ENCODE data around the gene CBX7. TPM values are rescaled to one million over a fixed set of nuclear protein-coding genes. Genes with fewer than 3 reads are reported as not detected.

CBX7 gene
- total and polyA plus RNA-seq, 7 donors: 12.2 to 52.9 (median 38.8) TPM

GRCh38 chr22:39176143-39176713 lies 23.7 kb upstream of the CBX7 start:
- intact Hi-C loops (cut with DNase I): no loop called here
- Histone ChIP-seq H3K36me3 (ENCODE audit: insufficient read depth in 1 of 2, low read depth in 1 of 2) (no peaks in the 10 kb centered on the region), H3K27me3 (ENCODE audit: insufficient read depth in 3 of 3, low read length in 2 of 3) (no peaks in the 10 kb centered on the region), H3K4me1 (peaks cover 45% of the 10 kb centered on the region), H3K27ac (peak overlapping the region; percentile 56), H3K9me3 (no peaks in the 10 kb centered on the region), H3K4me3 (no peak overlapping the region)
- TF ChIP-seq CTCF (IDR thresholded peaks at IDR 0.05): no peak
- peak; percentile 33 to 67 (median 62) for ATAC-seq
- 12 to 21% (median 16%) methylated on average over 19 to 23 of the region's 23 CpGs for WGBS, 3 donors
- peak; percentile 74 to 83 for DNase-seq

GRCh38 chr22:39175353-39176142 lies 23.1 kb upstream of the CBX7 start:
- Histone ChIP-seq H3K4me3 (no peak overlapping the region), H3K27ac (peak overlapping the region; percentile 24), H3K36me3 (ENCODE audit: insufficient read depth in 1 of 2, low read depth in 1 of 2) (no peaks in the 10 kb centered on the region), H3K27me3 (ENCODE audit: insufficient read depth in 3 of 3, low read length in 2 of 3) (no peaks in the 10 kb centered on the region), H3K4me1 (peaks cover 50% of the 10 kb centered on the region), H3K9me3 (no peaks in the 10 kb centered on the region)
- DNase-seq (no peak), ATAC-seq (no peak)
- WGBS, 3 donors: 54 to 69% (median 61%) methylated on average over 15 to 18 of the region's 18 CpGs
- intact Hi-C loops (cut with DNase I): no loop called here
- TF ChIP-seq CTCF (IDR thresholded peaks at IDR 0.05): no peak

GRCh38 chr22:39174498-39175352 lies 22.2 kb upstream of the CBX7 start:
- 22 to 24% (median 22%) methylated on average over 20 to 22 of the region's 22 CpGs for WGBS, 3 donors
- peak overlapping the region; percentile 24 for H3K27ac ChIP-seq
- no peak for TF ChIP-seq CTCF (IDR thresholded peaks at IDR 0.05)
- H3K4me1 ChIP-seq: peaks cover 50% of the 10 kb centered on the region
- no peaks in the 10 kb centered on the region for H3K36me3 ChIP-seq (ENCODE audit: insufficient read depth in 1 of 2, low read depth in 1 of 2)
- H3K27me3 ChIP-seq (ENCODE audit: insufficient read depth in 3 of 3, low read length in 2 of 3): no peaks in the 10 kb centered on the region
- ATAC-seq (peak; percentile 41 to 55 (median 46)), DNase-seq (peak; percentile 79 to 88)
- intact Hi-C loops (cut with DNase I): loop anchor here in 1 of 2 donors (5.0 kb wide), 2 partner anchors 58 to 353 kb away; no protein-coding TSS in a partner anchor
- H3K4me3 ChIP-seq: no peak overlapping the region
- no peaks in the 10 kb centered on the region for H3K9me3 ChIP-seq

- H3K27ac ChIP-seq: peak overlapping the region; percentile 24
- H3K36me3 ChIP-seq (ENCODE audit: insufficient read depth in 1 of 2, low read depth in 1 of 2): no peaks in the 10 kb centered on the region
- H3K27me3 ChIP-seq (ENCODE audit: insufficient read depth in 3 of 3, low read length in 2 of 3): no peaks in the 10 kb centered on the region
- TF ChIP-seq CTCF (IDR thresholded peaks at IDR 0.05): no peak
- H3K9me3 ChIP-seq: no peaks in the 10 kb centered on the region
- WGBS, 3 donors: 53 to 71% (median 63%) methylated on average over 10 to 11 of the region's 11 CpGs
- ATAC-seq (no peak), DNase-seq (no peak)
- intact Hi-C loops (cut with DNase I): loop anchor here in 1 of 2 donors (5.0 kb wide), 2 partner anchors 58 to 353 kb away; no protein-coding TSS in a partner anchor
- peaks cover 50% of the 10 kb centered on the region for H3K4me1 ChIP-seq
- H3K4me3 ChIP-seq: no peak overlapping the region
Observed at GRCh38 chr22:39173787-39174497, 21.5 kb upstream of the CBX7 start.

All from psoas muscle (tissue), 8 donors.